Right lobe of liver (tissue), 6 donors: Measurements from ENCODE around the gene SFT2D3. TPM values are rescaled to one million over a fixed set of nuclear protein-coding genes. Genes with fewer than 3 reads are reported as not detected.

Experiments
- ATAC-seq, 4 donors: fragments of 200-7000 bp; cut with Tn5 transposase; one replicate each; pipeline ENCODE4 v1.9.1; 2020; ENCODE audit warnings: mild to moderate bottlenecking in 4 of 4, moderate library complexity in 4 of 4
- DNase-seq, 3 donors: peaks; one replicate each; pipeline ENCODE4 v3.0.0-alpha.2; 2020
- H3K27ac ChIP-seq, 3 donors: fragments of 200-600 bp; one replicate each; pipeline ENCODE4 v1.8.0; 2022
- H3K27me3 ChIP-seq, 2 donors: fragments of 200-600 bp; one replicate each; pipeline ENCODE4 v1.8.0; 2022
- H3K36me3 ChIP-seq, 4 donors: fragments of 200-600 bp; sonication (generic) in 1 of 4; one replicate each; pipeline versions ENCODE4 v1.5.1 to v1.8.0; 2017 to 2022; ENCODE audit warnings: control low read depth in 1 of 4
- H3K4me1 ChIP-seq, 4 donors: fragments of 200-600 bp; sonication (generic) in 1 of 4; one replicate each; pipeline versions ENCODE4 v1.5.1 to v1.8.0; 2017 to 2022; ENCODE audit warnings: control low read depth in 1 of 4
- H3K4me3 ChIP-seq, 3 donors: fragments of 200-600 bp; one replicate each; pipeline ENCODE4 v1.8.0; 2022
- H3K9me3 ChIP-seq, 4 donors: fragments of 200-600 bp; sonication (generic) in 1 of 4; one replicate each; pipeline versions ENCODE4 v1.5.1 to v1.8.0; 2017 to 2022; ENCODE audit warnings: control low read depth in 1 of 4
- POLR2A ChIP-seq: fragments of 450-650 bp; IDR thresholded peaks from one replicate; pipeline ENCODE4 v1.6.1; 2017; ENCODE audit warnings: antibody characterized with exemption, mild to moderate bottlenecking
- WGBS: methylation state at CpG from one replicate; pipeline ENCODE4 v1.1.6; 2018; ENCODE audit warnings: low coverage, low lambda C conversion rate; ENCODE audit not compliant: insufficient coverage; ENCODE audit errors: missing lambda C conversion rate; 5-methylcytosine and 5-hydroxymethylcytosine counted together
- intact Hi-C, 2 donors: fragments of 100-400 bp; cut with DNase I; formaldehyde crosslinking; loops; one replicate each; pipeline versions ENCODE4 v1.11.2 to v1.14.1; 2022
- total RNA-seq, 6 experiments: library from RNA; depleted of rRNA in 2 of 6; stranded (reverse); fragments of >200 nt in 2 of 6; fragmentation: NEBNext Ultra II Directional in 3 of 6; extraction: Animal tissue kit (Norgen Biotek cat#: 25700) in 3 of 6; gene quantifications; one replicate each; pipeline versions ENCODE4 v1.1.0 to v1.2.4, GENCODE V29; 2016 to 2023
- TF ChIP-seq, protein P1 (sequence below), 4 donors: fragments of 200-600 bp in 3 of 4; fragments of 450-650 bp in 1 of 4; IDR thresholded peaks; one replicate each; pipeline versions ENCODE4 v1.5.1 to v1.8.0; 2016 to 2022; ENCODE audit warnings: antibody characterized with exemption in 4 of 4, mild to moderate bottlenecking in 2 of 4
- donor health status: DM: no; HTN: yes; CAD: no.
- donor health status: DM: no; HTN: no; CAD: no.
- donor health status: DM: no; HTN: no; CAD: no.
- donor health status: DM: no; HTN: yes; CAD: no.
- donor health status: DM: no; HTN: yes; CAD: no.

The SFT2D3 gene
- total RNA-seq, 6 experiments from 2014 or later: 1.6 to 4.7 (median 3.4) TPM

DNA sequence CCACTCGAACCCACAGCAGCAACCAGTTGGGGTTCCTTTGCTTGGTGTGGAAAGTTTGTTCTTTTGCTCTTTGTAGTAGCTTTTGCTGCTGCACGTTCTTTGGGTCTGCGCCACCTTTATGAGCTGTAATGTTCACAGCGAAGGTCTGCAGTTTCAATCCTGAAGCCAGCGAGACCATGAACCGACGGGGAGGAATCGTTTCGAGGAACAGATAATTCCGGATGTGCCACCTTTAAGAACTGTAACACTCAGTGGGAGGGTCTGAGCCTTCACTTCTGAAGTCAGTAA, 41.1 kb upstream of the SFT2D3 start:
- Histone ChIP-seq H3K36me3 (peaks cover 0 to 12% (median 4%) of the 10 kb centered on the region in 4 donors), H3K4me3 (no peak overlapping the region), H3K4me1 (peaks cover 0 to 23% (median 12%) of the 10 kb centered on the region in 4 donors), H3K27ac (no peak overlapping the region), H3K9me3 (no peaks in the 10 kb centered on the region), H3K27me3 (no peaks in the 10 kb centered on the region)
- DNase-seq (no peak), ATAC-seq (no peak)
- TF ChIP-seq, protein P1, sequence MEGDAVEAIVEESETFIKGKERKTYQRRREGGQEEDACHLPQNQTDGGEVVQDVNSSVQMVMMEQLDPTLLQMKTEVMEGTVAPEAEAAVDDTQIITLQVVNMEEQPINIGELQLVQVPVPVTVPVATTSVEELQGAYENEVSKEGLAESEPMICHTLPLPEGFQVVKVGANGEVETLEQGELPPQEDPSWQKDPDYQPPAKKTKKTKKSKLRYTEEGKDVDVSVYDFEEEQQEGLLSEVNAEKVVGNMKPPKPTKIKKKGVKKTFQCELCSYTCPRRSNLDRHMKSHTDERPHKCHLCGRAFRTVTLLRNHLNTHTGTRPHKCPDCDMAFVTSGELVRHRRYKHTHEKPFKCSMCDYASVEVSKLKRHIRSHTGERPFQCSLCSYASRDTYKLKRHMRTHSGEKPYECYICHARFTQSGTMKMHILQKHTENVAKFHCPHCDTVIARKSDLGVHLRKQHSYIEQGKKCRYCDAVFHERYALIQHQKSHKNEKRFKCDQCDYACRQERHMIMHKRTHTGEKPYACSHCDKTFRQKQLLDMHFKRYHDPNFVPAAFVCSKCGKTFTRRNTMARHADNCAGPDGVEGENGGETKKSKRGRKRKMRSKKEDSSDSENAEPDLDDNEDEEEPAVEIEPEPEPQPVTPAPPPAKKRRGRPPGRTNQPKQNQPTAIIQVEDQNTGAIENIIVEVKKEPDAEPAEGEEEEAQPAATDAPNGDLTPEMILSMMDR (IDR thresholded peaks at IDR 0.05): no peak
- no peak for TF ChIP-seq POLR2A
- WGBS: 90% methylated on average over 10 of the region's 10 CpGs
- intact Hi-C loops: no loop called here

DNA sequence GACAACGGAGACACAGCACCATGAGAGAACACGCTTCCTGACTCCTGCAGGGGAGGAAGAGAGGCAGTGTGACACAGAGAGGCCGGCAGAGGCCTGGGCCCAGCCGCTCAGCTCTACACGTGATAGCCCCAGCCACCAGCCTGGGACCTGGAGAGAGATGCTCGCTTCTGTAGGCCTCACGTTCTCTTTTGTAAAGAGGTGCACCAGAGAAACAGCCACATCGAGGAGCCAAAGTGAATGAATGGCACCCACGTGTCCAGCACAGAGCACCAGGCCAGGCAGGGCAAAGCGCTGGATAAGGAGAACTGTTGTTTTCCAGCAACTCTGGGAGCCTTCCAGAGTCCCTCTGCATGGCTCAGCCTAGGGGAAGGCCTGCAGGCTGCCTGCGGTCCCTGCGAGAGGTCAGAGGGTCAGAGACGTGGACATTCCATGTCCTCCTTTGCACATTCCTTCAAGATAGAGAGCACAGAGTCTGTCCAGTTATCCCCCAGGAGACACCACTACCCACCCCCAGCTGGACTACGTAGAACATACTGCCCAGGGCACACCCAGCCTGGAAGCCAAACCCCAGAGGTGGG, 40.1 kb upstream of the SFT2D3 start:
- no peaks in the 10 kb centered on the region for H3K27me3 ChIP-seq
- DNase-seq (peak in 1 of 3 donors; percentile 39), ATAC-seq (no peak)
- peaks cover 0 to 8% (median 3%) of the 10 kb centered on the region in 4 donors for H3K36me3 ChIP-seq
- TF ChIP-seq, protein P1 (IDR thresholded peaks at IDR 0.05): no peak
- no peak for TF ChIP-seq POLR2A
- peak overlapping the region in 1 of 3 donors; percentile 18 for H3K27ac ChIP-seq
- peaks cover 0 to 31% (median 17%) of the 10 kb centered on the region in 4 donors for H3K4me1 ChIP-seq
- H3K9me3 ChIP-seq: no peaks in the 10 kb centered on the region
- H3K4me3 ChIP-seq: no peak overlapping the region
- WGBS: 20% methylated on average over 1 of the region's 14 CpGs
- intact Hi-C loops: no loop called here

DNA sequence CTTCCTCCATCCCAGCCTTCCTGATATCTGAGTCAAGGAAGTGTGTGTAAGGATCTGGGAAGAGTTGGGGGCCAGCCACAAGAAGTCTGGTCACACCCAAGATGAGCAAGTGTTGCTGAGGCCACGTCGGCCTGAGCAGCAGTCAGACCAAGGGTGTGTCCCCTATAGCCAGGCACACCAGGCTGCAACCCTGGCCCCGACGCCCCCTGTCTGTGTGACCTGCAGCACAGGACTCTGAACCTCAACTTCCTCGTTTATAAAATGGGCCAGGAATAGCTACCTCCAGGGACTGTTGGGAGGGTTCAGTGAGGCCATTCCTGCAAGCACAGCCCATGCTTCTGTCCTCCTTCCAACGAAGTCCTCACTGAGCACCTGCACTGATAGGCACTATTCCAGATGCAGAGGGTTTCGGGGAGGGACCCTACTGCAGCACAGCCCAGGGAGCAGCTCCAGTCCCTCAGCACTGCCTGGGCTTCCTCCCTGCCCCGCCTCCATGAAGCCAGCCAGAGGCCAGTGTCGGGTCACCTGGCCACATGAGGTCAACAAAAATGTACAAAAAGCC, 39.3 kb upstream of the SFT2D3 start:
- ATAC-seq: no peak
- Histone ChIP-seq H3K27ac (peak overlapping the region in 1 of 3 donors; percentile 18), H3K27me3 (no peaks in the 10 kb centered on the region), H3K4me1 (peaks cover 0 to 40% (median 20%) of the 10 kb centered on the region in 4 donors), H3K4me3 (no peak overlapping the region), H3K36me3 (peaks cover 0 to 4% (median 2%) of the 10 kb centered on the region in 4 donors), H3K9me3 (no peaks in the 10 kb centered on the region)
- 25% methylated on average over 6 of the region's 9 CpGs for WGBS
- DNase-seq: peak in 2 of 3 donors; percentile 22 to 44
- intact Hi-C loops: no loop called here
- no peak for TF ChIP-seq POLR2A
- TF ChIP-seq, protein P1 (IDR thresholded peaks at IDR 0.05): no peak

DNA sequence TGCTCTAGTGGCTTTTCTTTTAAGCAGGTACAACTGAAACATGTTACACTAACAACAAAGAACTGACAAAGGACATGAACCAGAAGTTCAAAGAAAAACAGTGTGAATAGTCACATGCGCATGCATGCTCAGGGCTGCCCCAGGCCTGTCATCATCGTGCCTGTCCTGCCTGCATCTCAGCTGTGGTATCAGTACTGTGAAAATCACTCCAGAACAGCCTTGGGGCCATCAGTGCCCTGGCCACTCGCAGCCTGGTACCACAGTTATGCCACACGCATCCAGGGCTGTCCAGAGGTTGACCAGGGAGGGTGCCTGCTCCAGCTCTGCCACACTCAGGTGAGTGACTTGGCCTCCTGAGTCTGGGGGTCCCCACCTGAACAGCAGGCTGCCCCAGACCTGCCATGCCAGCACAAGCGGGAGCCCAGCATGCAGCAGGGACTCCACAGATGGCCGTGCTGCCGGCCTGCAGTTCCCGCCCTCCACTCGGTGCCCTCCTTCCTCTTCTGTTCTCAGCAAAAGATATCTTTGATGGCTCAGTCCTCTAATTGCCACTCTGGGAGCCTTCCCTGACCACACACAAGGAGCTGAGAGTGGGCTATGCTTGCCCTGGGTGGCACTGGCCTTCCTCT, 38.2 kb upstream of the SFT2D3 start:
- ATAC-seq: peak in 2 of 4 donors; percentile 3
- 30% methylated on average over 3 of the region's 9 CpGs for WGBS
- no peaks in the 10 kb centered on the region for H3K27me3 ChIP-seq
- intact Hi-C loops: no loop called here
- peak overlapping the region in 2 of 3 donors; percentile 43 to 88 for H3K27ac ChIP-seq
- peak; percentile 29 to 57 (median 43) for DNase-seq
- TF ChIP-seq, protein P1 (IDR thresholded peaks at IDR 0.05): no peak
- no peak for TF ChIP-seq POLR2A
- H3K9me3 ChIP-seq: no peaks in the 10 kb centered on the region
- H3K4me3 ChIP-seq: peak overlapping the region in 2 of 3 donors; percentile 64 to 71
- H3K36me3 ChIP-seq: no peaks in the 10 kb centered on the region
- peaks cover 0 to 40% (median 20%) of the 10 kb centered on the region in 4 donors for H3K4me1 ChIP-seq
